NCI-H2107 (cell line): ENCODE results near the gene ZNF230.

Experiments used
- DNase-seq: peaks from one replicate; lab custom pipeline; 2025; lab: John Stamatoyannopoulos, UW

ZNF230 gene

GRCh38 chr19:44002566-44003460 is at the start of gene ZNF230:
Gene ZNF230, plus strand, starts transcription at chr19:44002957. Its CDS starts 4,122 bp downstream, at chr19:44007079.
- peak; percentile 87 for DNase-seq

GRCh38 chr19:43956827-43957226 is 45.9 kb upstream of the ZNF230 start:
- no peak for DNase-seq

- no peak for DNase-seq
These were observed 44.9 kb upstream of the ZNF230 start for GRCh38 chr19:43957891-43958290.

GRCh38 chr19:43960411-43960810 is 42.3 kb upstream of the ZNF230 start:
- no peak for DNase-seq

- DNase-seq = no peak
These were observed 36.6 kb upstream of the ZNF230 start for GRCh38 chr19:43966079-43966694.

GRCh38 chr19:43976732-43977131 is 26.0 kb upstream of the ZNF230 start:
- DNase-seq = no peak

- DNase-seq = no peak
These were observed 19.2 kb upstream of the ZNF230 start for GRCh38 chr19:43983544-43983911.

GRCh38 chr19:43983912-43984686 is 18.7 kb upstream of the ZNF230 start, which contains the start of gene ZNF155:
Gene ZNF155, plus strand, starts transcription at chr19:43984188. Its CDS starts 4,356 bp downstream, at chr19:43988544.
- peak; percentile 66 for DNase-seq

- no peak for DNase-seq
These were observed 18.1 kb upstream of the ZNF230 start for GRCh38 chr19:43984687-43985000.

GRCh38 chr19:43997631-43998290 is 5.0 kb upstream of the ZNF230 start:
- no peak for DNase-seq

- DNase-seq = no peak
These were observed 568 bp upstream of the ZNF230 start for GRCh38 chr19:44002212-44002565.

- no peak for DNase-seq
These were observed 778 bp downstream of the ZNF230 start for GRCh38 chr19:44003461-44004009.

- DNase-seq = no peak
These were observed 3.2 kb downstream of the ZNF230 start for GRCh38 chr19:44005973-44006372.

- DNase-seq = no peak
These were observed 4.7 kb downstream of the ZNF230 start for GRCh38 chr19:44007473-44007872.

- DNase-seq = no peak
These were observed 7.7 kb downstream of the ZNF230 start for GRCh38 chr19:44010468-44010867.

GRCh38 chr19:44019498-44019897 is 16.7 kb downstream of the ZNF230 start:
- no peak for DNase-seq

GRCh38 chr19:44021221-44021620 is 18.5 kb downstream of the ZNF230 start:
- no peak for DNase-seq

GRCh38 chr19:44024900-44025216 is 22.1 kb downstream of the ZNF230 start:
- DNase-seq = no peak

GRCh38 chr19:44025217-44025936 is 22.6 kb downstream of the ZNF230 start, which contains the start of gene ZNF222:
Gene ZNF222, plus strand, starts transcription at chr19:44025379. Its CDS starts 58 bp downstream, at chr19:44025437.
- DNase-seq = peak; percentile 44

GRCh38 chr19:44026622-44027021 is 23.9 kb downstream of the ZNF230 start:
- no peak for DNase-seq

GRCh38 chr19:44032001-44032610 is 29.3 kb downstream of the ZNF230 start:
- no peak for DNase-seq
